A549 (cell line): ENCODE measurements around the gene NANS. TPM values are rescaled to one million over a fixed set of nuclear protein-coding genes. Genes with fewer than 3 reads are reported as not detected.

Experiments used
- ATAC-seq, 2 experiments: fragments of 200-7000 bp in 1 of 2; fragments of >200 bp in 1 of 2; cut with Nextera tagmentation in 1 of 2; cut with Tn5 transposase in 1 of 2; 3 replicates each; pipeline versions ENCODE4 v1.8.0 to v1.9.1; 2018 to 2020; ENCODE audit warnings: mild to moderate bottlenecking in 1 of 2, moderate library complexity in 1 of 2
- CTCF ChIA-PET: fragments of 300-600 bp; sonication (Branson Sonifier 250); formaldehyde crosslinking; extraction: SDS; loops from one replicate; lab custom pipeline; 2021; ENCODE audit warnings: antibody characterized with exemption, inconsistent platforms; lab: Yijun Ruan, JAX
- POLR2A ChIA-PET: fragments of 350-600 bp; formaldehyde crosslinking; extraction: SDS; loops from one replicate; lab custom pipeline; 2021; ENCODE audit warnings: antibody characterized with exemption, inconsistent platforms; lab: Yijun Ruan, JAX
- DNase-seq, 2 experiments: peaks; one replicate each; pipeline versions ENCODE4 v3.0.0 to v3.0.0-alpha.2; 2011 to 2016; ENCODE audit warnings: low read depth in 1 of 2, low spot score in 1 of 2
- FAIRE-seq: peaks from 2 replicates; lab custom pipeline; 2011; peaks lifted over from hg19 to GRCh38; lab: Jason Lieb, UNC
- H3K27ac ChIP-seq, 2 experiments: fragments of >200 bp; sonication (Bioruptor Twin); formaldehyde crosslinking; 3 replicates each; pipeline ENCODE4 v1.5.1; 2016 to 2017
- H3K4me1 ChIP-seq: fragments of >200 bp; sonication (Bioruptor Twin); formaldehyde crosslinking; 3 replicates; pipeline ENCODE4 v1.6.1; 2016
- H3K4me2 ChIP-seq: fragments of >200 bp; sonication (Bioruptor Twin); formaldehyde crosslinking; 3 replicates; pipeline ENCODE4 v1.6.1; 2016
- H3K4me3 ChIP-seq: fragments of >200 bp; sonication (Bioruptor Twin); formaldehyde crosslinking; 3 replicates; pipeline ENCODE4 v1.5.1; 2016
- H3K9me3 ChIP-seq: fragments of >200 bp; sonication (Bioruptor Twin); formaldehyde crosslinking; 3 replicates; pipeline ENCODE4 v1.6.1; 2016
- BHLHE40 ChIP-seq: IDR thresholded peaks from 2 replicates; pipeline ENCODE4 v1.6.1; 2012; ENCODE audit warnings: low read depth, low read length, inconsistent platforms
- CBX2 ChIP-seq: fragments of 200-600 bp; sonication (generic); IDR thresholded peaks from 2 replicates; pipeline ENCODE4 v1.6.1; 2016; ENCODE audit warnings: low read depth, mild to moderate bottlenecking, borderline replicate concordance
- EP300 ChIP-seq, 2 experiments: fragments of >200 bp; sonication (Bioruptor Twin); formaldehyde crosslinking; IDR thresholded peaks; 2 replicates in 1 of 2; 3 replicates in 1 of 2; pipeline ENCODE4 v1.6.1; 2016 to 2017
- FOXS1 ChIP-seq: fragments of 250-450 bp; sonication (Bioruptor Pico); IDR thresholded peaks from 2 replicates; pipeline ENCODE4 v1.5.0; 2020; ENCODE audit warnings: mild to moderate bottlenecking, moderate library complexity
- GATA3 ChIP-seq: IDR thresholded peaks from 2 replicates; pipeline ENCODE4 v1.6.1; 2012; ENCODE audit warnings: borderline replicate concordance
- HEYL ChIP-seq: fragments of 250-450 bp; sonication (Bioruptor Pico); IDR thresholded peaks from 2 replicates; pipeline ENCODE4 v1.8.0; 2021; ENCODE audit warnings: mild to moderate bottlenecking, moderate library complexity
- HOXA7 ChIP-seq: fragments of 250-450 bp; sonication (Bioruptor Pico); IDR thresholded peaks from 2 replicates; pipeline ENCODE4 v1.5.0; 2020; ENCODE audit warnings: mild to moderate bottlenecking, moderate library complexity
- HOXB5 ChIP-seq: fragments of 250-450 bp; sonication (Bioruptor Pico); IDR thresholded peaks from 2 replicates; pipeline ENCODE4 v1.5.0; 2020; ENCODE audit warnings: mild to moderate bottlenecking, moderate library complexity
- KDM1A ChIP-seq: fragments of 200-600 bp; sonication (generic); IDR thresholded peaks from 2 replicates; pipeline ENCODE4 v1.6.1; 2016; ENCODE audit warnings: low read depth, mild to moderate bottlenecking
- MAFK ChIP-seq: fragments of 450-650 bp; IDR thresholded peaks from 2 replicates; pipeline ENCODE4 v1.6.1; 2014; ENCODE audit not compliant: partially characterized antibody
- MAZ ChIP-seq: fragments of 150-350 bp; IDR thresholded peaks from 2 replicates; pipeline ENCODE4 v1.6.1; 2014; ENCODE audit warnings: antibody characterized with exemption, low read depth, low read length, borderline replicate concordance
- MYC ChIP-seq: IDR thresholded peaks from 2 replicates; pipeline ENCODE4 v1.6.1; 2012; ENCODE audit warnings: mild to moderate bottlenecking, inconsistent platforms, low read length, improper control_type of control experiment, borderline replicate concordance
- NPAS2 ChIP-seq: fragments of 250-450 bp; sonication (Bioruptor Pico); IDR thresholded peaks from 2 replicates; pipeline ENCODE4 v1.8.0; 2022; ENCODE audit warnings: mild to moderate bottlenecking, moderate library complexity, borderline replicate concordance
- POLR2A ChIP-seq: IDR thresholded peaks from 2 replicates; pipeline ENCODE4 v1.6.1; 2012; ENCODE audit warnings: mild to moderate bottlenecking, low read length
- RCOR1 ChIP-seq: fragments of 150-350 bp; IDR thresholded peaks from 2 replicates; pipeline ENCODE4 v1.6.1; 2014; ENCODE audit warnings: antibody characterized with exemption, low read length, low read depth
- ZC3H11A ChIP-seq: fragments of 450-650 bp; IDR thresholded peaks from 2 replicates; pipeline ENCODE4 v1.6.1; 2014; ENCODE audit warnings: antibody characterized with exemption, mild to moderate bottlenecking
- ZNF302 ChIP-seq: fragments of 250-450 bp; sonication (Bioruptor Pico); IDR thresholded peaks from 2 replicates; pipeline ENCODE4 v1.9.0; 2021; ENCODE audit warnings: inconsistent platforms, mild to moderate bottlenecking, moderate library complexity
- ZSCAN20 ChIP-seq: fragments of 250-450 bp; sonication (Bioruptor Pico); IDR thresholded peaks from 2 replicates; pipeline ENCODE4 v1.8.0; 2022; ENCODE audit warnings: mild to moderate bottlenecking, moderate library complexity
- WGBS: methylation state at CpG from one replicate; pipeline ENCODE4 v1.1.6; 2017; ENCODE audit errors: missing lambda C conversion rate; 5-methylcytosine and 5-hydroxymethylcytosine counted together
- polyA plus RNA-seq, 4 experiments: library from polyadenylated mRNA; depleted of rRNA in 3 of 4; stranded (reverse); fragments of >200 nt; fragmentation: RNase III in 1 of 4; extraction: RNeasy Plus Mini Kit Qiagen cat#74134 plus additional on column Dnase treatment in 1 of 4; gene quantifications; 2 replicates in 3 of 4; 3 replicates in 1 of 4; pipeline ENCODE4 v1.2.3, GENCODE V29; 2011 to 2017
- TF ChIP-seq, protein P1 (sequence below): IDR thresholded peaks from 2 replicates; pipeline ENCODE4 v1.6.1; 2012
- TF ChIP-seq, protein P2 (sequence below): IDR thresholded peaks from 2 replicates; pipeline ENCODE4 v1.6.1; 2012
- TF ChIP-seq, protein P3 (sequence below): fragments of 250-450 bp; sonication (Bioruptor Pico); IDR thresholded peaks from 2 replicates; pipeline ENCODE4 v1.5.0; 2020; ENCODE audit warnings: low read depth, mild to moderate bottlenecking, moderate library complexity
- TF ChIP-seq, protein P4 (sequence below): fragments of 450-650 bp; IDR thresholded peaks from 2 replicates; pipeline ENCODE4 v1.6.1; 2014; ENCODE audit warnings: antibody characterized with exemption
- TF ChIP-seq, protein P5 (sequence below): fragments of >200 bp; sonication (Bioruptor Twin); formaldehyde crosslinking; IDR thresholded peaks from 3 replicates; pipeline ENCODE4 v1.6.1; 2016
- TF ChIP-seq, protein P6 (sequence below): IDR thresholded peaks from 2 replicates; pipeline ENCODE4 v1.6.1; 2012; ENCODE audit warnings: low read depth, borderline replicate concordance

NANS gene
- polyA plus RNA-seq, 2 of the 4 experiments (the other 2 are of a cell fraction) = 56.8 to 70.2 TPM

DNA sequence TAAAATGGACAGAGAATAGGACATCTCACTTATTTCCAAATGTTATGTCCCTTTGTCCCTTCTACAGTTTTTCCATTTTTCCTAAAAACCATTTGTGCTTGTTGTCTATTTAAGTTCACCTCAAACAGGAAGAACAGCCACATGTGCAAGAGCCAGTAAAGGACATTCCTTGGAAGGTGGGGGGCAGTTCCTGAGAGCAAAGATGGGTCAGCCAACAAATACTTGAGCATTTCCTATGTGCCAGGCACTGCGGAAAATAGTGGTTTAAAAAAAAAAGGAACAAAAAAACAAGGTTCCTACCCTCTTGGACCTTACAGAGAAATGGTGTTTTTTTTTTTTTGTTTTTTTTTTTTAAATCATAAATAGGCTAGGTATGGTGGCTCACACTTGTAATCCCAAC, 46.6 kb upstream of the NANS start:
- WGBS = 90% methylated on average over 1 of the region's 1 CpG
- ATAC-seq (no peak), DNase-seq (no peak), FAIRE-seq (no peak)
- ChIA-PET POLR2A (interaction anchor here (1.3 kb wide), 1 partner anchor 47 kb away, joined by 5 read pairs; the partner anchor contains the start of gene NANS), CTCF (no interaction called here)
- H3K9me3 ChIP-seq = no peaks in the 10 kb centered on the region
- no peak overlapping the region for H3K4me2 ChIP-seq
- no peak overlapping the region for H3K4me3 ChIP-seq
- peaks cover 6% of the 10 kb centered on the region; the same call in 1 of the 3 replicates for H3K4me1 ChIP-seq
- no peak overlapping the region for H3K27ac ChIP-seq
- TF ChIP-seq CBX2 (no peak), HOXA7 (CRISPR knock-in tag) (no peak), MAZ (no peak), MAFK (no peak), FOXS1 (no peak), HOXB5 (no peak), BHLHE40 (no peak), ZSCAN20 (CRISPR knock-in tag) (no peak), NPAS2 (CRISPR knock-in tag) (no peak), KDM1A (no peak), MYC (no peak), RCOR1 (no peak), ZC3H11A (no peak), ZNF302 (CRISPR knock-in tag) (no peak)
- TF ChIP-seq, protein P1, sequence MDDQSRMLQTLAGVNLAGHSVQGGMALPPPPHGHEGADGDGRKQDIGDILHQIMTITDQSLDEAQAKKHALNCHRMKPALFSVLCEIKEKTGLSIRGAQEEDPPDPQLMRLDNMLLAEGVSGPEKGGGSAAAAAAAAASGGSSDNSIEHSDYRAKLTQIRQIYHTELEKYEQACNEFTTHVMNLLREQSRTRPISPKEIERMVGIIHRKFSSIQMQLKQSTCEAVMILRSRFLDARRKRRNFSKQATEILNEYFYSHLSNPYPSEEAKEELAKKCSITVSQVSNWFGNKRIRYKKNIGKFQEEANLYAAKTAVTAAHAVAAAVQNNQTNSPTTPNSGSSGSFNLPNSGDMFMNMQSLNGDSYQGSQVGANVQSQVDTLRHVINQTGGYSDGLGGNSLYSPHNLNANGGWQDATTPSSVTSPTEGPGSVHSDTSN = no peak
- TF ChIP-seq, protein P2, sequence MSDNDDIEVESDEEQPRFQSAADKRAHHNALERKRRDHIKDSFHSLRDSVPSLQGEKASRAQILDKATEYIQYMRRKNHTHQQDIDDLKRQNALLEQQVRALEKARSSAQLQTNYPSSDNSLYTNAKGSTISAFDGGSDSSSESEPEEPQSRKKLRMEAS = no peak
- TF ChIP-seq, all 56 proteins: peak for 0

DNA sequence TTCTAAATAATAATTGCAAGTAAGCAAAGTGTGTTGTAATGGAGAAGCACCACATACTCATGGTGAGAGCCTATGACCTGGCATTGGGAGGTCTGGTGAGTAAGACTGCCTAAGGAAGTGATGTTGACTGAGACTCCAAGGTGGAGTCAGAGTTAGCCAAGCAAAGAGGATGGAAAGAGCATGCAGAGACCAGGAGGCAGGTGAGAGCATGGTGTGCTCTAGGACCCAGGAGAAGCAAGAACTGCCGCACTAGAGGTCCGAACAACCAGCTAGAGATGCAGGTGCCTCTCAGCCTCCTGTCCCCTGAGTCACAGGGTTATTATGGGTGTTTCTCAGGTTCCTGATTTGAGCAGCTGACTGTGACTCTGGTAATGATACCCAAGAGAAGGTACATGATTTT, 46.1 kb upstream of the NANS start:
- Histone ChIP-seq H3K9me3 (no peaks in the 10 kb centered on the region), H3K4me2 (no peak overlapping the region), H3K4me1 (peaks cover 6% of the 10 kb centered on the region; the same call in 1 of the 3 replicates), H3K4me3 (no peak overlapping the region)
- WGBS = 59% methylated on average over 2 of the region's 2 CpGs
- FAIRE-seq (no peak), ATAC-seq (peak; percentile 69 to 83)
- TF ChIP-seq, protein P3, sequence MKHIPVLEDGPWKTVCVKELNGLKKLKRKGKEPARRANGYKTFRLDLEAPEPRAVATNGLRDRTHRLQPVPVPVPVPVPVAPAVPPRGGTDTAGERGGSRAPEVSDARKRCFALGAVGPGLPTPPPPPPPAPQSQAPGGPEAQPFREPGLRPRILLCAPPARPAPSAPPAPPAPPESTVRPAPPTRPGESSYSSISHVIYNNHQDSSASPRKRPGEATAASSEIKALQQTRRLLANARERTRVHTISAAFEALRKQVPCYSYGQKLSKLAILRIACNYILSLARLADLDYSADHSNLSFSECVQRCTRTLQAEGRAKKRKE (CRISPR knock-in tag) = no peak
- no peak for TF ChIP-seq POLR2A
- no peak for TF ChIP-seq EP300 (IDR thresholded peaks at IDR 0.05)
- TF ChIP-seq GATA3 = no peak
- TF ChIP-seq, protein P4, sequence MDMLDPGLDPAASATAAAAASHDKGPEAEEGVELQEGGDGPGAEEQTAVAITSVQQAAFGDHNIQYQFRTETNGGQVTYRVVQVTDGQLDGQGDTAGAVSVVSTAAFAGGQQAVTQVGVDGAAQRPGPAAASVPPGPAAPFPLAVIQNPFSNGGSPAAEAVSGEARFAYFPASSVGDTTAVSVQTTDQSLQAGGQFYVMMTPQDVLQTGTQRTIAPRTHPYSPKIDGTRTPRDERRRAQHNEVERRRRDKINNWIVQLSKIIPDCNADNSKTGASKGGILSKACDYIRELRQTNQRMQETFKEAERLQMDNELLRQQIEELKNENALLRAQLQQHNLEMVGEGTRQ = no peak
- no peak for TF ChIP-seq HOXA7 (CRISPR knock-in tag)
- TF ChIP-seq, protein P5, sequence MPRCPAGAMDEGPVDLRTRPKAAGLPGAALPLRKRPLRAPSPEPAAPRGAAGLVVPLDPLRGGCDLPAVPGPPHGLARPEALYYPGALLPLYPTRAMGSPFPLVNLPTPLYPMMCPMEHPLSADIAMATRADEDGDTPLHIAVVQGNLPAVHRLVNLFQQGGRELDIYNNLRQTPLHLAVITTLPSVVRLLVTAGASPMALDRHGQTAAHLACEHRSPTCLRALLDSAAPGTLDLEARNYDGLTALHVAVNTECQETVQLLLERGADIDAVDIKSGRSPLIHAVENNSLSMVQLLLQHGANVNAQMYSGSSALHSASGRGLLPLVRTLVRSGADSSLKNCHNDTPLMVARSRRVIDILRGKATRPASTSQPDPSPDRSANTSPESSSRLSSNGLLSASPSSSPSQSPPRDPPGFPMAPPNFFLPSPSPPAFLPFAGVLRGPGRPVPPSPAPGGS = no peak
- TF ChIP-seq, protein P6, sequence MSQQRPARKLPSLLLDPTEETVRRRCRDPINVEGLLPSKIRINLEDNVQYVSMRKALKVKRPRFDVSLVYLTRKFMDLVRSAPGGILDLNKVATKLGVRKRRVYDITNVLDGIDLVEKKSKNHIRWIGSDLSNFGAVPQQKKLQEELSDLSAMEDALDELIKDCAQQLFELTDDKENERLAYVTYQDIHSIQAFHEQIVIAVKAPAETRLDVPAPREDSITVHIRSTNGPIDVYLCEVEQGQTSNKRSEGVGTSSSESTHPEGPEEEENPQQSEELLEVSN = no peak
- TF ChIP-seq HEYL (CRISPR knock-in tag) = no peak
- TF ChIP-seq, all 56 proteins: peak for 0
- no peak overlapping the region for H3K27ac ChIP-seq
- DNase-seq = peak in 1 of 2 experiments; percentile 54
- POLR2A ChIA-PET = interaction anchor here (1.3 kb wide), 1 partner anchor 46 kb away, joined by 5 read pairs; the partner anchor contains the start of gene NANS
- CTCF ChIA-PET = interaction anchor here (0.8 kb wide), 1 partner anchor 88 kb away, joined by 3 read pairs; the partner anchor contains the start of gene TRMO
